Measurements from ENCODE around the gene BTBD6. TPM values are rescaled to one million over a fixed set of nuclear protein-coding genes. Genes with fewer than 3 reads are reported as not detected.

BTBD6 gene
- total RNA-seq, 1 donor from 2014 or later: 31.9 TPM

GRCh38 chr14:105249182-105250007, 1.1 kb downstream of the BTBD6 start:
- peak; percentile 23 for DNase-seq (ENCODE audit: low spot score, unreplicated experiment)
- H3K36me3 Mint-ChIP-seq (ENCODE audit: insufficient read depth): peaks cover 14% of the 10 kb centered on the region
- peak overlapping the region; percentile 77 for H3K4me3 Mint-ChIP-seq (ENCODE audit: low read depth)
- peak overlapping the region; percentile 88 for H3K27ac Mint-ChIP-seq
- no peaks in the 10 kb centered on the region for H3K9me3 Mint-ChIP-seq (ENCODE audit: low read depth)
- H3K4me1 Mint-ChIP-seq (ENCODE audit: low read depth): peaks cover 5% of the 10 kb centered on the region
- TF ChIP-seq CTCF (IDR thresholded peaks at IDR 0.05; ENCODE audit: unreplicated experiment): no peak
- H3K27me3 Mint-ChIP-seq: no peaks in the 10 kb centered on the region

GRCh38 chr14:105250008-105250366, 1.7 kb downstream of the BTBD6 start:
- Mint-ChIP-seq H3K27me3 (no peaks in the 10 kb centered on the region), H3K4me1 (ENCODE audit: low read depth) (peaks cover 5% of the 10 kb centered on the region), H3K36me3 (ENCODE audit: insufficient read depth) (peaks cover 14% of the 10 kb centered on the region), H3K27ac (peak overlapping the region; percentile 37), H3K9me3 (ENCODE audit: low read depth) (no peaks in the 10 kb centered on the region), H3K4me3 (ENCODE audit: low read depth) (peak overlapping the region; percentile 77)
- no peak for TF ChIP-seq CTCF (IDR thresholded peaks at IDR 0.05; ENCODE audit: unreplicated experiment)
- no peak for DNase-seq (ENCODE audit: low spot score, unreplicated experiment)

- Mint-ChIP-seq H3K27me3 (no peaks in the 10 kb centered on the region), H3K4me1 (ENCODE audit: low read depth) (peaks cover 3% of the 10 kb centered on the region), H3K9me3 (ENCODE audit: low read depth) (no peaks in the 10 kb centered on the region), H3K27ac (no peak overlapping the region), H3K4me3 (ENCODE audit: low read depth) (peak overlapping the region; percentile 52), H3K36me3 (ENCODE audit: insufficient read depth) (peaks cover 14% of the 10 kb centered on the region)
- DNase-seq (ENCODE audit: low spot score, unreplicated experiment): no peak
- no peak for TF ChIP-seq CTCF (IDR thresholded peaks at IDR 0.05; ENCODE audit: unreplicated experiment)
Measured at GRCh38 chr14:105250986-105251385, 2.7 kb downstream of the BTBD6 start.

GRCh38 chr14:105251920-105252319, 3.6 kb downstream of the BTBD6 start:
- Mint-ChIP-seq H3K4me3 (ENCODE audit: low read depth) (no peak overlapping the region), H3K27me3 (no peaks in the 10 kb centered on the region), H3K27ac (no peak overlapping the region), H3K9me3 (ENCODE audit: low read depth) (no peaks in the 10 kb centered on the region), H3K4me1 (ENCODE audit: low read depth) (peaks cover 3% of the 10 kb centered on the region), H3K36me3 (ENCODE audit: insufficient read depth) (peaks cover 12% of the 10 kb centered on the region)
- no peak for DNase-seq (ENCODE audit: low spot score, unreplicated experiment)
- no peak for TF ChIP-seq CTCF (IDR thresholded peaks at IDR 0.05; ENCODE audit: unreplicated experiment)

- Mint-ChIP-seq H3K4me1 (ENCODE audit: low read depth) (no peaks in the 10 kb centered on the region), H3K36me3 (ENCODE audit: insufficient read depth) (peaks cover 9% of the 10 kb centered on the region), H3K27ac (no peak overlapping the region), H3K9me3 (ENCODE audit: low read depth) (no peaks in the 10 kb centered on the region), H3K27me3 (no peaks in the 10 kb centered on the region), H3K4me3 (ENCODE audit: low read depth) (no peak overlapping the region)
- DNase-seq (ENCODE audit: low spot score, unreplicated experiment): no peak
- no peak for TF ChIP-seq CTCF (IDR thresholded peaks at IDR 0.05; ENCODE audit: unreplicated experiment)
Measured at GRCh38 chr14:105252552-105253328, 4.4 kb downstream of the BTBD6 start.

All from progenitor cell of endocrine pancreas (in vitro differentiated cells).